B cell (primary cell): ENCODE measurements around the gene CYP4F3. TPM values are rescaled to one million over a fixed set of nuclear protein-coding genes. Genes with fewer than 3 reads are reported as not detected.
"Not testable (repeated sequence)": the region's sequence is repeated elsewhere in the genome, so short reads cannot be mapped to it uniquely, and the experiment has no call there.

Experiments used
- ATAC-seq: fragments of 200-7000 bp; cut with Tn5 transposase; one replicate; pipeline ENCODE4 v1.10.0; 2021; ENCODE audit warnings: low read depth, mild to moderate bottlenecking, moderate number of reproducible peaks, moderate library complexity
- CTCF ChIA-PET: fragments of 350-600 bp; sonication (Branson Sonifier 250); formaldehyde crosslinking; loops from one replicate; lab custom pipeline; 2021; ENCODE audit warnings: antibody characterized with exemption, inconsistent platforms; lab: Charles Lee
- POLR2A ChIA-PET: fragments of 350-600 bp; sonication (Branson Sonifier 250); formaldehyde crosslinking; loops from one replicate; lab custom pipeline; 2021; ENCODE audit warnings: antibody characterized with exemption; lab: Charles Lee
- DNase-seq: peaks from one replicate; pipeline ENCODE4 v3.0.0; 2013
- H2AFZ ChIP-seq: 2 replicates; pipeline ENCODE4 v1.6.1; 2012; ENCODE audit warnings: mild to moderate bottlenecking, low read depth, low read length; ENCODE audit not compliant: insufficient read depth, poor library complexity, severe bottlenecking
- H3K27ac ChIP-seq, 2 donors: 1 replicate in 1 of 2; 2 replicates in 1 of 2; pipeline ENCODE4 v1.5.1; 2012 to 2013; ENCODE audit warnings: low read length in 2 of 2, mild to moderate bottlenecking in 2 of 2, moderate library complexity in 1 of 2
- H3K27me3 ChIP-seq, 4 experiments: fragments of 200-600 bp in 1 of 4; sonication (generic) in 1 of 4; replicated peaks in 1 of 4; 1 replicate in 2 of 4; 2 replicates in 2 of 4; pipeline versions ENCODE4 v1.6.1 to v1.7.0; 2013 to 2016; ENCODE audit warnings: low read length in 3 of 4, mild to moderate bottlenecking in 2 of 4, mixed read lengths in 1 of 4, moderate library complexity in 1 of 4; ENCODE audit not compliant: insufficient read depth in 4 of 4, control insufficient read depth in 3 of 4; ENCODE audit errors: control extremely low read depth in 1 of 4
- H3K36me3 ChIP-seq, 2 experiments: replicated peaks in 1 of 2; 1 replicate in 1 of 2; 2 replicates in 1 of 2; pipeline versions ENCODE4 v1.6.1 to v1.7.1; 2013; ENCODE audit warnings: low read length in 1 of 2; ENCODE audit not compliant: insufficient read depth in 2 of 2, control insufficient read depth in 1 of 2; ENCODE audit errors: control extremely low read depth in 1 of 2, extremely low read depth in 1 of 2
- H3K4me1 ChIP-seq, 2 donors: fragments of 200-600 bp in 1 of 2; sonication (generic) in 1 of 2; 1 replicate in 1 of 2; 2 replicates in 1 of 2; pipeline versions ENCODE4 v1.5.1 to v1.6.1; 2013 to 2017; ENCODE audit warnings: low read length in 2 of 2; ENCODE audit not compliant: control insufficient read depth in 2 of 2, insufficient read depth in 2 of 2
- H3K4me2 ChIP-seq: replicated peaks from 2 replicates; pipeline ENCODE3; 2012; ENCODE audit warnings: mild to moderate bottlenecking, low read depth, low read length; ENCODE audit not compliant: poor library complexity, severe bottlenecking
- H3K4me3 ChIP-seq, 5 experiments: fragments of 200-600 bp in 1 of 5; sonication (generic) in 1 of 5; 1 replicate in 3 of 5; 2 replicates in 2 of 5; pipeline versions ENCODE4 v1.5.1 to v1.7.0; 2011 to 2016; ENCODE audit warnings: low read length in 4 of 5, mild to moderate bottlenecking in 4 of 5, low read depth in 2 of 5, control low read depth in 1 of 5, moderate library complexity in 1 of 5; ENCODE audit not compliant: insufficient read depth in 1 of 5; ENCODE audit errors: control extremely low read depth in 1 of 5, extremely low read depth in 1 of 5
- H3K79me2 ChIP-seq: fragments of 200-600 bp; sonication (generic); one replicate; pipeline ENCODE4 v1.6.0; 2016; ENCODE audit warnings: low read length; ENCODE audit not compliant: control insufficient read depth, insufficient read depth
- H3K9ac ChIP-seq: fragments of 200-600 bp; sonication (generic); 2 replicates; pipeline ENCODE4 v1.6.1; 2017; ENCODE audit warnings: mild to moderate bottlenecking, low read length, moderate library complexity
- H3K9me3 ChIP-seq, 3 donors: one replicate each; pipeline versions ENCODE4 v1.6.1 to v1.7.1; 2013; ENCODE audit warnings: low read length in 2 of 3; ENCODE audit not compliant: control insufficient read depth in 2 of 3, insufficient read depth in 1 of 3; ENCODE audit errors: control extremely low read depth in 1 of 3
- H4K20me1 ChIP-seq: 2 replicates; pipeline ENCODE4 v1.6.0; 2012; ENCODE audit warnings: mild to moderate bottlenecking, low read length; ENCODE audit not compliant: insufficient read depth, control insufficient read depth, poor library complexity, severe bottlenecking
- H3K27ac Mint-ChIP-seq: one replicate; pipeline ENCODE4 v1.8.0; 2021; ENCODE audit warnings: mixed read lengths
- H3K27me3 Mint-ChIP-seq: one replicate; pipeline ENCODE4 v1.8.0; 2021; ENCODE audit warnings: mixed read lengths
- H3K4me1 Mint-ChIP-seq: one replicate; pipeline ENCODE4 v1.8.0; 2021; ENCODE audit warnings: mixed read lengths
- H3K4me3 Mint-ChIP-seq: one replicate; pipeline ENCODE4 v1.8.0; 2021; ENCODE audit warnings: mixed read lengths
- H3K9me3 Mint-ChIP-seq: one replicate; pipeline ENCODE4 v1.8.0; 2022; ENCODE audit warnings: mixed read lengths; ENCODE audit not compliant: insufficient read depth
- EZH2 ChIP-seq: IDR thresholded peaks from 2 replicates; pipeline ENCODE4 v1.6.1; 2012; ENCODE audit warnings: borderline replicate concordance, low read depth, mild to moderate bottlenecking, moderate library complexity, low read length; ENCODE audit not compliant: insufficient read depth, poor library complexity, severe bottlenecking
- WGBS: methylation state at CpG from one replicate; pipeline ENCODE4 v1.1.5; 2013; ENCODE audit warnings: missing lambda C conversion rate; ENCODE audit not compliant: insufficient coverage; 5-methylcytosine and 5-hydroxymethylcytosine counted together
- intact Hi-C: fragments of 100-400 bp; cut with micrococcal nuclease; formaldehyde crosslinking; loops from one replicate; pipeline ENCODE4 v1.10.0; 2022
- polyA plus RNA-seq: library from polyadenylated mRNA; depleted of rRNA; stranded (reverse); fragments of >200 nt; gene quantifications from 2 replicates; pipeline ENCODE4 v1.2.3, GENCODE V29; 2012
- total RNA-seq, 2 donors: library from RNA; stranded (reverse); fragments of 120-200 nt in 1 of 2; gene quantifications; 1 replicate in 1 of 2; 2 replicates in 1 of 2; pipeline versions ENCODE4 v1.2.3 to v1.2.4, GENCODE V29; 2013 to 2022
- TF ChIP-seq, protein P1 (sequence below): fragments of 200-600 bp; IDR thresholded peaks from one replicate; pipeline ENCODE4 v1.8.0; 2022; ENCODE audit warnings: antibody characterized with exemption, mild to moderate bottlenecking

Gene CYP4F3
- total and polyA plus RNA-seq, 2 donors (not counting 1 experiment from before 2014, with no cell fraction given), result not detected

GRCh38 chr19:15595069-15595468 is 45.6 kb upstream of the CYP4F3 start:
- peaks cover 40% of the 10 kb centered on the region for H3K27me3 Mint-ChIP-seq
- POLR2A ChIA-PET, result no interaction called here

GRCh38 chr19:15607978-15608925 is 32.4 kb upstream of the CYP4F3 start:
- POLR2A ChIA-PET, result interaction anchor here (0.7 kb wide), 1 partner anchor 8 kb away, joined by 4 read pairs; no protein-coding TSS in a partner anchor
- DNase-seq, H3K4me3 ChIP-seq, H3K4me1 ChIP-seq, intact Hi-C loops, H3K27me3 ChIP-seq, H3K4me2 ChIP-seq, H4K20me1 ChIP-seq, H3K27ac Mint-ChIP-seq, H2AFZ ChIP-seq, H3K27ac ChIP-seq, H3K79me2 ChIP-seq, H3K4me1 Mint-ChIP-seq, H3K9me3 ChIP-seq, H3K9me3 Mint-ChIP-seq, H3K9ac ChIP-seq, CTCF ChIA-PET, H3K4me3 Mint-ChIP-seq, H3K36me3 ChIP-seq, ATAC-seq: not testable (repeated sequence)
- peaks cover 13% of the 10 kb centered on the region for H3K27me3 Mint-ChIP-seq
- WGBS, result 96% methylated on average over 21 of the region's 27 CpGs

More at GRCh38 chr19:15595069-15595468, 45.6 kb upstream of the CYP4F3 start:
- no peaks in the 10 kb centered on the region for H3K4me1 ChIP-seq
- H3K4me3 ChIP-seq, result no peak overlapping the region
- H3K79me2 ChIP-seq, result no peaks in the 10 kb centered on the region
- intact Hi-C loops, result no loop called here
- H3K9me3 ChIP-seq, result peaks cover 1 to 6% (median 4%) of the 10 kb centered on the region in 3 donors
- H2AFZ ChIP-seq, result no peak overlapping the region
- H3K36me3 ChIP-seq, result no peaks in the 10 kb centered on the region
- no peak overlapping the region for H3K27ac ChIP-seq
- H4K20me1 ChIP-seq, result no peaks in the 10 kb centered on the region
- WGBS, result 4% methylated on average over 6 of the region's 6 CpGs
- Mint-ChIP-seq H3K4me3 (no peak overlapping the region), H3K9me3 (peaks cover 5% of the 10 kb centered on the region), H3K27ac (no peak overlapping the region), H3K4me1 (no peaks in the 10 kb centered on the region)
- peaks cover 0 to 9% (median 3%) of the 10 kb centered on the region in 4 experiments for H3K27me3 ChIP-seq
- DNase-seq, result no peak
- TF ChIP-seq, protein P1, sequence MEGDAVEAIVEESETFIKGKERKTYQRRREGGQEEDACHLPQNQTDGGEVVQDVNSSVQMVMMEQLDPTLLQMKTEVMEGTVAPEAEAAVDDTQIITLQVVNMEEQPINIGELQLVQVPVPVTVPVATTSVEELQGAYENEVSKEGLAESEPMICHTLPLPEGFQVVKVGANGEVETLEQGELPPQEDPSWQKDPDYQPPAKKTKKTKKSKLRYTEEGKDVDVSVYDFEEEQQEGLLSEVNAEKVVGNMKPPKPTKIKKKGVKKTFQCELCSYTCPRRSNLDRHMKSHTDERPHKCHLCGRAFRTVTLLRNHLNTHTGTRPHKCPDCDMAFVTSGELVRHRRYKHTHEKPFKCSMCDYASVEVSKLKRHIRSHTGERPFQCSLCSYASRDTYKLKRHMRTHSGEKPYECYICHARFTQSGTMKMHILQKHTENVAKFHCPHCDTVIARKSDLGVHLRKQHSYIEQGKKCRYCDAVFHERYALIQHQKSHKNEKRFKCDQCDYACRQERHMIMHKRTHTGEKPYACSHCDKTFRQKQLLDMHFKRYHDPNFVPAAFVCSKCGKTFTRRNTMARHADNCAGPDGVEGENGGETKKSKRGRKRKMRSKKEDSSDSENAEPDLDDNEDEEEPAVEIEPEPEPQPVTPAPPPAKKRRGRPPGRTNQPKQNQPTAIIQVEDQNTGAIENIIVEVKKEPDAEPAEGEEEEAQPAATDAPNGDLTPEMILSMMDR, result no peak
- TF ChIP-seq EZH2, result no peak
- CTCF ChIA-PET, result no interaction called here
- no peak for ATAC-seq
- H3K4me2 ChIP-seq, result no peak overlapping the region
- H3K9ac ChIP-seq, result no peak overlapping the region
